Measurements from ENCODE around the gene TPRA1. TPM values are rescaled to one million over a fixed set of nuclear protein-coding genes. Genes with fewer than 3 reads are reported as not detected.
A peak's percentile ranks its signal among the peaks of the same experiment; 100 is the strongest.

Gene TPRA1
- total RNA-seq, 1 donor from 2014 or later, result 24.6 TPM

DNA sequence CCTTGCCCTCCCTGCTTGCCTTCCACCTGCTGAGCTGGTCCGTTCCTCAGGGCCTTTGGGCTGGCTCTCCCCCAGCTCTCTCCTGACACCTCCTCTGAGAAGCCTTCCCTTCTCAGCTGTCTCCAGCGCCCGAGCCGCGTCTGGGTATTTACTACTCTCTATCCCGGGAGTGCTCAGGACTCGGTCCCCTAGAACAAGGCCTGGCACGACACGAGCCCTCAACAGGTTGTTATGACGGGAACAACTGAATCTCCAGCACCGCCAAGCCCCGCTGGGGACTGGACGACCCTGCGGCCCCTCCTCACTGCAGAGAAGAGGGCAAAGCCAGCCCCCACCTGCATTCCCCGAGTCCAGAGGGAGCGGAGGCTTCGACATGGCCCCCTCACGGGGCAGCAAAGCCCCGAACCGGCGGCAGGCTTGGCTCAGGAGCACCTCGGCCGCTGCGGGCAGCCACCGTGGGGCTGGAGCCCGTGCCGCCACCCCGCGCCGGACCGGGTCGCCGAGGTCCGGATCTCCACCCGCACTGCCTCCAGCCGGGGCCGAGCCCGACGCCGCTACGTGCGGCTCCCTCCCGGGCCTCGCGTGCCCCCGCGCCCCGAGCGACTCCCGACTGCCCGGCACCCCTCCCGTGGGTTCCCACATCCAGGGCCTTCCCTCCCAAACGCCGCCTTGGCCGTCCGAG is 792 bp downstream of the TPRA1 start:
- peaks cover 57% of the 10 kb centered on the region for H3K79me2 ChIP-seq (ENCODE audit: insufficient read depth, low read length)

DNA sequence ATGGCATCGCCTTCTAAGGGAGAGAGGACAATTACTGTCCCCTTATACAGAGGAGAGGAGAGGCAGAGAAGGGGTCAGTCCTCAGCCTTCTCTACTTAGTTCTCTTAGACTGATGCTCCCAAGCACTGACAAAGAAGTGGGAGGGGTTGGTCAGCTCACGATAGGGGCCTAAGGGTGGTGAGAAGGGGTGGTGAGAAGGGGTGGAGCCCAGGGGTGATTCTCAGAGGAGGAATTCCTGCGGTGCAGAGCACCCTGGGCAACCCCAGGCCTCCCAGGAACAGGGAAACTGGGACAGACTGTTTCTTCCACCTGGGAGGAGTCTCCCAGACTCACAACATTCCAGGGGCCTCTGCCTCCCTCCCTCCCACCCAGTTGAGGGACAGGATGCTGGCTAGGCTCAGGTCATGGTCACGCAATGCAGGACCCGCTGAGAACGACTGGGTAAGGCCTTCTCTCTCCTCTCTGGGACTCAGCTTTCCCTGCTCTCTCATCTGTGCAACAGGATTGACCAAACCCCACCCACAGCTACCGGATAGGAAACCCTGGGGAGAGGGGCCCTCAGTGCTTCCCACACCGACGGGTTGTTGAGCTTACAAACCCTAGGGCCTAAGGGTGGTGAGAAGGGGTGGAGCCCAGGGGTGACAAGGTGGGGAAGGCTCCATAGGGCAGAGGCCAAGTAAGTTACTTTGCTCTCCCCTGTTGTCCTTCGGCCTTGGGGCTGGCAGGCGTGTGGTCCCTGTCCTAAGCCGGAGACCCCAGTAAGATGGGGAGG is 1.5 kb downstream of the TPRA1 start:
- Histone ChIP-seq H3K4me2 (ENCODE audit: low read length) (peak overlapping the region; percentile 98), H3K4me3 (ENCODE audit: insufficient read depth, low read depth, low read length) (peak overlapping the region; percentile 84), H3K36me3 (ENCODE audit: insufficient read depth, low read length) (no peaks in the 10 kb centered on the region), H4K20me1 (ENCODE audit: insufficient read depth, low read length) (peaks cover 57% of the 10 kb centered on the region), H3K9ac (ENCODE audit: low read length) (peak overlapping the region; percentile 93), H3K27me3 (ENCODE audit: insufficient read depth, low read length) (no peaks in the 10 kb centered on the region), H3K9me3 (ENCODE audit: insufficient read depth, low read depth, low read length) (no peaks in the 10 kb centered on the region), H3K27ac (ENCODE audit: low read depth, low read length) (peak overlapping the region; percentile 88), H3K79me2 (ENCODE audit: insufficient read depth, low read length) (peaks cover 64% of the 10 kb centered on the region), H3K4me1 (ENCODE audit: insufficient read depth, low read length) (peaks cover 30% of the 10 kb centered on the region), H2AFZ (ENCODE audit: low read depth, low read length) (peak overlapping the region; percentile 89)
- peaks cover 18% of the 10 kb centered on the region for H3K4me1 Mint-ChIP-seq (ENCODE audit: low read depth, unreplicated experiment)
- H3K9me3 Mint-ChIP-seq (ENCODE audit: unreplicated experiment), result no peaks in the 10 kb centered on the region
- H3K36me3 Mint-ChIP-seq (ENCODE audit: low read depth, unreplicated experiment), result peaks cover 4% of the 10 kb centered on the region
- peak overlapping the region; percentile 84 for H3K27ac Mint-ChIP-seq (ENCODE audit: unreplicated experiment)
- H3K4me3 Mint-ChIP-seq (ENCODE audit: unreplicated experiment), result peak overlapping the region; percentile 94
- peaks cover 2% of the 10 kb centered on the region for H3K27me3 Mint-ChIP-seq (ENCODE audit: low read depth, unreplicated experiment)
- peak; percentile 72 for DNase-seq (ENCODE audit: low read depth)
- TF ChIP-seq, protein P1, sequence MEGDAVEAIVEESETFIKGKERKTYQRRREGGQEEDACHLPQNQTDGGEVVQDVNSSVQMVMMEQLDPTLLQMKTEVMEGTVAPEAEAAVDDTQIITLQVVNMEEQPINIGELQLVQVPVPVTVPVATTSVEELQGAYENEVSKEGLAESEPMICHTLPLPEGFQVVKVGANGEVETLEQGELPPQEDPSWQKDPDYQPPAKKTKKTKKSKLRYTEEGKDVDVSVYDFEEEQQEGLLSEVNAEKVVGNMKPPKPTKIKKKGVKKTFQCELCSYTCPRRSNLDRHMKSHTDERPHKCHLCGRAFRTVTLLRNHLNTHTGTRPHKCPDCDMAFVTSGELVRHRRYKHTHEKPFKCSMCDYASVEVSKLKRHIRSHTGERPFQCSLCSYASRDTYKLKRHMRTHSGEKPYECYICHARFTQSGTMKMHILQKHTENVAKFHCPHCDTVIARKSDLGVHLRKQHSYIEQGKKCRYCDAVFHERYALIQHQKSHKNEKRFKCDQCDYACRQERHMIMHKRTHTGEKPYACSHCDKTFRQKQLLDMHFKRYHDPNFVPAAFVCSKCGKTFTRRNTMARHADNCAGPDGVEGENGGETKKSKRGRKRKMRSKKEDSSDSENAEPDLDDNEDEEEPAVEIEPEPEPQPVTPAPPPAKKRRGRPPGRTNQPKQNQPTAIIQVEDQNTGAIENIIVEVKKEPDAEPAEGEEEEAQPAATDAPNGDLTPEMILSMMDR (IDR thresholded peaks at IDR 0.05; ENCODE audit: insufficient read depth, low read depth, low read length), result no peak
- TF ChIP-seq EZH2 (IDR thresholded peaks at IDR 0.05; ENCODE audit: insufficient read depth, low read length), result no peak
- no peak for FAIRE-seq

More for the DNA sequence above, 792 bp downstream of the TPRA1 start:
- Histone ChIP-seq H3K27me3 (ENCODE audit: insufficient read depth, low read length) (no peaks in the 10 kb centered on the region), H3K4me2 (ENCODE audit: low read length) (peak overlapping the region; percentile 98), H3K4me1 (ENCODE audit: insufficient read depth, low read length) (peaks cover 30% of the 10 kb centered on the region), H3K27ac (ENCODE audit: low read depth, low read length) (peak overlapping the region; percentile 88), H3K9me3 (ENCODE audit: insufficient read depth, low read depth, low read length) (no peaks in the 10 kb centered on the region), H3K36me3 (ENCODE audit: insufficient read depth, low read length) (no peaks in the 10 kb centered on the region), H2AFZ (ENCODE audit: low read depth, low read length) (peak overlapping the region; percentile 89), H4K20me1 (ENCODE audit: insufficient read depth, low read length) (peaks cover 50% of the 10 kb centered on the region), H3K9ac (ENCODE audit: low read length) (peak overlapping the region; percentile 93), H3K4me3 (ENCODE audit: insufficient read depth, low read depth, low read length) (peak overlapping the region; percentile 84)
- peak overlapping the region; percentile 75 for H3K27ac Mint-ChIP-seq (ENCODE audit: unreplicated experiment)
- H3K36me3 Mint-ChIP-seq (ENCODE audit: low read depth, unreplicated experiment), result peaks cover 4% of the 10 kb centered on the region
- DNase-seq (ENCODE audit: low read depth) (no peak), FAIRE-seq (no peak)
- H3K4me1 Mint-ChIP-seq (ENCODE audit: low read depth, unreplicated experiment), result peaks cover 18% of the 10 kb centered on the region
- H3K27me3 Mint-ChIP-seq (ENCODE audit: low read depth, unreplicated experiment), result peaks cover 8% of the 10 kb centered on the region
- TF ChIP-seq, protein P1 (IDR thresholded peaks at IDR 0.05; ENCODE audit: insufficient read depth, low read depth, low read length), result no peak
- no peak for TF ChIP-seq EZH2 (IDR thresholded peaks at IDR 0.05; ENCODE audit: insufficient read depth, low read length)
- H3K4me3 Mint-ChIP-seq (ENCODE audit: unreplicated experiment), result peak overlapping the region; percentile 94
- H3K9me3 Mint-ChIP-seq (ENCODE audit: unreplicated experiment), result no peaks in the 10 kb centered on the region

Measured in astrocyte (in vitro differentiated cells and primary cell).